ENCODE measurements around the gene BRPF3. TPM values are rescaled to one million over a fixed set of nuclear protein-coding genes. Genes with fewer than 3 reads are reported as not detected.

The BRPF3 gene
- total and polyA plus RNA-seq, 9 of the 15 experiments (the other 6 are each of a cell fraction or from before 2014, with no cell fraction given): 2.2 to 19.3 (median 8.0) TPM

GRCh38 chr6:36249536-36249935, 53.0 kb downstream of the BRPF3 start:
- Histone ChIP-seq H3K9me3 (replicated peaks; ENCODE audit: control insufficient read depth, insufficient read depth, low read depth, low read length) (no peaks in the 10 kb centered on the region), H3K27me3 (ENCODE audit: control insufficient read depth in 2 of 2, insufficient read depth in 2 of 2, low read length in 2 of 2) (peaks cover 39 to 57% of the 10 kb centered on the region in 2 experiments), H3K9me1 (ENCODE audit: control insufficient read depth, insufficient read depth, low read length) (no peaks in the 10 kb centered on the region), H3K4me3 (no peak overlapping the region), H3K9ac (ENCODE audit: insufficient read depth in 1 of 2, low read depth in 2 of 2, low read length in 2 of 2) (no peak overlapping the region), H2AFZ (ENCODE audit: low read depth, low read length) (no peak overlapping the region), H3K27ac (ENCODE audit: extremely low read depth, low read depth, low read length) (no peak overlapping the region), H3K4me2 (ENCODE audit: insufficient read depth, low read length) (no peak overlapping the region), H4K20me1 (replicated peaks; ENCODE audit: control insufficient read depth, insufficient read depth, low read length) (no peaks in the 10 kb centered on the region), H3K4me1 (replicated peaks in 1 of 2; ENCODE audit: control insufficient read depth in 2 of 2, insufficient read depth in 2 of 2, low read length in 2 of 2) (no peaks in the 10 kb centered on the region; a peak in 1 of 5 replicates), H3K36me3 (ENCODE audit: control insufficient read depth, insufficient read depth, low read length) (no peaks in the 10 kb centered on the region), H3K79me2 (ENCODE audit: control insufficient read depth, insufficient read depth, low read length) (no peaks in the 10 kb centered on the region)
- FAIRE-seq (no peak), DNase-seq (ENCODE audit: extremely low read depth in 1 of 4, low spot score in 3 of 4) (no peak), ATAC-seq (no peak)
- TF ChIP-seq IRF2 (CRISPR knock-in tag; IDR thresholded peaks at IDR 0.05) (no peak), TAF7 (tag; IDR thresholded peaks at IDR 0.05) (no peak), CREB1 (IDR thresholded peaks at IDR 0.05) (no peak), CREB1 (CRISPR knock-in tag; IDR thresholded peaks at IDR 0.05) (no peak), CEBPG (CRISPR knock-in tag; IDR thresholded peaks at IDR 0.05) (no peak), CEBPG (tag; conservative IDR thresholded peaks at IDR 0.05 in 1 of 2, IDR thresholded peaks at IDR 0.05 in 1 of 2) (peak; percentile 12 to 83; a peak in 3 of 4 replicates)
- intact Hi-C loops (cut with micrococcal nuclease): no loop called here
- ChIA-PET CTCF (ENCODE audit: low intra/inter-chr PET ratio) (interaction anchor here (0.7 kb wide), 1 partner anchor 13 kb away, joined by 3 read pairs; no protein-coding TSS in a partner anchor), POLR2A (interaction anchor here (0.9 to 2.2 kb wide), 2 partner anchors 13 to 76 kb away, joined by 3 to 5 read pairs; no protein-coding TSS in a partner anchor)
- no TSS peak for BruUV-seq (replicated peaks)
- in situ Hi-C loops (cut with MboI): no loop called here
- 23% methylated on average over 5 of the region's 5 CpGs for WGBS (ENCODE audit: insufficient coverage, low coverage, missing lambda C conversion rate)

DNA sequence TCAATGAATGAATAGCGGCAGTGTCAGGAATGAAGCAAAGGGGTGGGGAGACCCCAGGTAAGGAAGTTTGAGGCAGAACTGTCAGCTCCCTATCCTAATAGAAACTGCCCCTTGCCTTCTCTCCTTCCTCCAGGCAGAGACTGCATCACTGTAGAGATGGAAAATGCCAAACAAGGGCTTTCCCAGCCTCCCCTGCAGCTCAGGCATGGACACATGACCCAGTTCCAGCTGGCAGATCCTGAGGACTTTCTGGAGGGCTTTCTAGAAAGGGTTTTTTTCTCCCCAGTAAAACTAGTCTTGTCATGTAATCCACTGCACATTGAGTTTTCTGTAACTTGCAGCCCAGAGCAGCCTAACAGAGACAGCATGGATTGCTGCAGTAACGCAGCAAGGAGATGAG, 55.5 kb downstream of the BRPF3 start:
- Histone ChIP-seq H4K20me1 (replicated peaks; ENCODE audit: control insufficient read depth, insufficient read depth, low read length) (no peaks in the 10 kb centered on the region), H3K36me3 (ENCODE audit: control insufficient read depth, insufficient read depth, low read length) (no peaks in the 10 kb centered on the region), H3K9ac (ENCODE audit: insufficient read depth in 1 of 2, low read depth in 2 of 2, low read length in 2 of 2) (no peak overlapping the region), H3K27ac (ENCODE audit: extremely low read depth, low read depth, low read length) (no peak overlapping the region), H3K9me1 (ENCODE audit: control insufficient read depth, insufficient read depth, low read length) (no peaks in the 10 kb centered on the region), H2AFZ (ENCODE audit: low read depth, low read length) (no peak overlapping the region), H3K79me2 (ENCODE audit: control insufficient read depth, insufficient read depth, low read length) (no peaks in the 10 kb centered on the region), H3K4me2 (ENCODE audit: insufficient read depth, low read length) (no peak overlapping the region), H3K4me3 (no peak overlapping the region), H3K4me1 (replicated peaks in 1 of 2; ENCODE audit: control insufficient read depth in 2 of 2, insufficient read depth in 2 of 2, low read length in 2 of 2) (no peaks in the 10 kb centered on the region), H3K27me3 (ENCODE audit: control insufficient read depth in 2 of 2, insufficient read depth in 2 of 2, low read length in 2 of 2) (peaks cover 37 to 42% of the 10 kb centered on the region in 2 experiments), H3K9me3 (replicated peaks; ENCODE audit: control insufficient read depth, insufficient read depth, low read depth, low read length) (no peaks in the 10 kb centered on the region)
- no TSS peak for BruUV-seq (replicated peaks)
- ATAC-seq (no peak), DNase-seq (ENCODE audit: extremely low read depth in 1 of 4, low spot score in 3 of 4) (no peak), FAIRE-seq (no peak)
- intact Hi-C loops (cut with micrococcal nuclease) (no loop called here), in situ Hi-C loops (cut with MboI) (no loop called here)
- no peak for TF ChIP-seq CHD4 (IDR thresholded peaks at IDR 0.05; ENCODE audit: insufficient read depth, insufficient replicate concordance, low read depth, low read length, poor library complexity, severe bottlenecking)
- no peak for TF ChIP-seq ZNF766 (CRISPR knock-in tag; conservative IDR thresholded peaks at IDR 0.05)
- ChIA-PET CTCF (ENCODE audit: low intra/inter-chr PET ratio) (no interaction called here), POLR2A (interaction anchor here (0.6 to 2.0 kb wide), 4 partner anchors 10 to 74 kb away, joined by 3 to 6 read pairs (median 4); no protein-coding TSS in a partner anchor)
- WGBS (ENCODE audit: insufficient coverage, low coverage, missing lambda C conversion rate): 20% methylated on average over 2 of the region's 2 CpGs
